ENCODE measurements around the gene CCDC92. TPM values are rescaled to one million over a fixed set of nuclear protein-coding genes. Genes with fewer than 3 reads are reported as not detected.
A peak's percentile ranks its signal among the peaks of the same experiment; 100 is the strongest.

The CCDC92 gene
- total RNA-seq, 2 donors from 2014 or later: 19.7 to 25.1 TPM

DNA sequence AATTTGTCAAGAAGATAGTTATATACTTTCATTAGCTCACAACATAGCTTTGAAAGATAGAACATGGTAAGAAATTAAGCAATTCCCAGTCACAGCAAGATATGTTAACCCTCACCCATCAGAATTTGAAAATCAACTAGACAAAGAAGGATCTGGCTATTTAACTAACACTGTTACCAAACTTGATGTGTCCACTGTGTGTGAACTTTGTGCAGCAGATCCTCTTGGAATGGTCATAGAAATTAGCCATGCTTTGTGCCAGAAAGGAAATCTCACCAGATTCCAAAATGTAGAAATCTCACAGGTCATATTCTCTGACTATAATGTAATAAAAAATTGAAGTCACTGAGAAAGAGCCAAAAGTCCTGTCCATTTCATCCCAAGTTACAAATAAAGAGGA is 46.5 kb upstream of the CCDC92 start:
- DNase-seq: no peak
- peak; percentile 15 for ATAC-seq
- H3K4me1 ChIP-seq: no peaks in the 10 kb centered on the region
- no peaks in the 10 kb centered on the region for H3K27me3 ChIP-seq
- H3K9me3 ChIP-seq: no peaks in the 10 kb centered on the region
- no peak overlapping the region for H3K4me3 ChIP-seq
- no peak overlapping the region for H3K27ac ChIP-seq
- peaks cover 0 to 1% of the 10 kb centered on the region in 2 donors for H3K36me3 ChIP-seq (replicated peaks in 1 of 2; ENCODE audit: insufficient read depth in 1 of 2, low read depth in 2 of 2)
- TF ChIP-seq POLR2A (IDR thresholded peaks at IDR 0.05): no peak
- TF ChIP-seq, protein P1, sequence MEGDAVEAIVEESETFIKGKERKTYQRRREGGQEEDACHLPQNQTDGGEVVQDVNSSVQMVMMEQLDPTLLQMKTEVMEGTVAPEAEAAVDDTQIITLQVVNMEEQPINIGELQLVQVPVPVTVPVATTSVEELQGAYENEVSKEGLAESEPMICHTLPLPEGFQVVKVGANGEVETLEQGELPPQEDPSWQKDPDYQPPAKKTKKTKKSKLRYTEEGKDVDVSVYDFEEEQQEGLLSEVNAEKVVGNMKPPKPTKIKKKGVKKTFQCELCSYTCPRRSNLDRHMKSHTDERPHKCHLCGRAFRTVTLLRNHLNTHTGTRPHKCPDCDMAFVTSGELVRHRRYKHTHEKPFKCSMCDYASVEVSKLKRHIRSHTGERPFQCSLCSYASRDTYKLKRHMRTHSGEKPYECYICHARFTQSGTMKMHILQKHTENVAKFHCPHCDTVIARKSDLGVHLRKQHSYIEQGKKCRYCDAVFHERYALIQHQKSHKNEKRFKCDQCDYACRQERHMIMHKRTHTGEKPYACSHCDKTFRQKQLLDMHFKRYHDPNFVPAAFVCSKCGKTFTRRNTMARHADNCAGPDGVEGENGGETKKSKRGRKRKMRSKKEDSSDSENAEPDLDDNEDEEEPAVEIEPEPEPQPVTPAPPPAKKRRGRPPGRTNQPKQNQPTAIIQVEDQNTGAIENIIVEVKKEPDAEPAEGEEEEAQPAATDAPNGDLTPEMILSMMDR (IDR thresholded peaks at IDR 0.05): no peak
- intact Hi-C loops (cut with DNase I): no loop called here

DNA sequence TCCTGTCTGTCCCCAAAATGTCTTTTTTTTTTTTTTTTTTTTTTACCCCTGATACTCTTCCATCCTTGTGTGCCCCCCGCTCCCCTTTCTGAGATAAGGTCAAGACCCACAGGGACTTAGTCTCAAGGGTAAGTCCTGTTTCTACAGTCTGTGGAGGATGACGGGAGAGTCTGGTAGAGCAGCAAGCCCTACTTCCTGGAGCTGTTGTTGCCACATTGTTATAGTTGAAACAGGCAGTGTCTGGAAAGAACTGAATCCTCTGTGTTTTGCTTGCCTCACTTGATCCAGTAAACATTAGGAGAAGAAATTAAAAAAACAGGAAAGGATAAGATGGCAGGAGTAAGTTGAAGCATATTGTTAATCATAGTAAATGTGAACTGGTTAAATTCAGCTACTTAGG is 45.9 kb upstream of the CCDC92 start:
- intact Hi-C loops (cut with DNase I): no loop called here
- DNase-seq (no peak), ATAC-seq (no peak)
- H3K27me3 ChIP-seq: no peaks in the 10 kb centered on the region
- H3K36me3 ChIP-seq (replicated peaks in 1 of 2; ENCODE audit: insufficient read depth in 1 of 2, low read depth in 2 of 2): peaks cover 0 to 1% of the 10 kb centered on the region in 2 donors
- no peak overlapping the region for H3K27ac ChIP-seq
- H3K9me3 ChIP-seq: no peaks in the 10 kb centered on the region
- H3K4me1 ChIP-seq: no peaks in the 10 kb centered on the region
- H3K4me3 ChIP-seq: no peak overlapping the region
- WGBS, 2 donors: 73 to 92% methylated on average over 2 of the region's 2 CpGs
- no peak for TF ChIP-seq POLR2A (IDR thresholded peaks at IDR 0.05)
- TF ChIP-seq, protein P1 (IDR thresholded peaks at IDR 0.05): no peak

DNA sequence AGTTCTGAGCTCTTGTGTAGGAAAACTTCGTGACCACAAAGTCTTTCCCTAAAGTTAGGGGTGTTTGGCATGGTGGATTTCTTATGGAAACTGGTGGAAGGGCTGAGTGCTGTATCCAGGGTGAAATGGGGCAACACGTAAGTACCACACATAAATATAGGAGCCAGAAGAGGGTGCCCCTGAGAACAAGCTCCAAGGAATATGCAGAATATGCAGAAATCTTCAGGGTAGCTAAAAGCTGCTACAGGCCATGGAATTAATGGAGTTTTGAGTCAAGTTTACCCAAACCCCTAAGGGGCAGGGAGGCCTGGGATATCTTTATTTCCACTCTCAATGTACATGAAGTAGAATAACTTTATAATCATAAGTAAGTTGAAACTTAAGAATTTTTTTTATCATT is 44.4 kb upstream of the CCDC92 start:
- no peak for TF ChIP-seq POLR2A (IDR thresholded peaks at IDR 0.05)
- TF ChIP-seq, protein P1 (IDR thresholded peaks at IDR 0.05): no peak
- Histone ChIP-seq H3K27ac (no peak overlapping the region), H3K27me3 (no peaks in the 10 kb centered on the region), H3K4me1 (no peaks in the 10 kb centered on the region), H3K4me3 (no peak overlapping the region), H3K9me3 (no peaks in the 10 kb centered on the region), H3K36me3 (replicated peaks in 1 of 2; ENCODE audit: insufficient read depth in 1 of 2, low read depth in 2 of 2) (peaks cover 0 to 7% of the 10 kb centered on the region in 2 donors)
- 93 to 94% methylated on average over 2 of the region's 2 CpGs for WGBS, 2 donors
- no peak for DNase-seq
- intact Hi-C loops (cut with DNase I): no loop called here
- no peak for ATAC-seq

DNA sequence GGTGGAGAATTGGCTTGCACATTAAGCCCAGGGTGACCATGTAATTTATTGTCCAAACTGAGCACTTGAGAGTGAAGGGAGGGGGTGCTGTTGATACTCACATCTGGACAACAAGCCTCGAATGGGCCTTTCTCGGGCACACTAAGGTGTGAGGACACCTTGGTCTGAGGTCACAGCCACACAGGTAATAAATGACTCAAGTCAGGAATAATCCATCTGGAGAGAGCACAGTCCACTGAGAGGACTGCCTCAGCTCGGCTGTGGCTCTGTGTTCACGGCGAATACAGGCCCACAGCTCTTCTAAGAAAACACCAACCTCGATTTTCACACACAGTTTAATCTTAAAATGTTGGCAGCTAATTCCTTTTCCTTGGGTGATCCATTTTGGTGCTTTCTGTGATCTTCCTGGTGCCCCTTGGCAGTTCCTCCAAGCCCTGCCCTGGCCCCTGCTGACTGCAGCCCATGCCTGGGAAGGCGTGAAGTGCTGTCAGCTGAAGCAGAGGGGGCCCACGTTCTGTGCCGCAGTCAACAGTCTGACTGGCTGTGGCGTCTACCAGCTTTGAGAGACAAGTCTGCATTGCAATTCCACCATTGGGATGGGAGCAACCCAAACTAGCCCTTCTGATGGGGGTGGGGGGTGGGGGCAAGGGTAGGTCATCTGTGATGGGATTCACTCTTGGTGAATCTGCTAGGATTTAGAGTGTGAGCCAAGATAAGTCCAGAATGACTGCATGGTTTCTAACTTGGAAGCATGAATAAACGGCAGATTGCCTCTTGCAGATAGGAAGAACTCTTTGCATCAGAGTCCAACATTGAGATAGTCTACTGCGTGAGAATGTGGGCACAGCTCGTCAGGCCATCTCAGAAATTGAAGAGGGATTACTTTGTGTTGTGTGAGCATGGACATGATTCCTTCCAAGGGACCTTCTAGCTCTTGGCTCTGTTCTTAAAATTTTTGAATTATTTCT is 43.1 kb upstream of the CCDC92 start:
- intact Hi-C loops (cut with DNase I): no loop called here
- DNase-seq (no peak), ATAC-seq (no peak)
- no peaks in the 10 kb centered on the region for H3K9me3 ChIP-seq
- peaks cover 0 to 7% of the 10 kb centered on the region in 2 donors for H3K36me3 ChIP-seq (replicated peaks in 1 of 2; ENCODE audit: insufficient read depth in 1 of 2, low read depth in 2 of 2)
- H3K27ac ChIP-seq: no peak overlapping the region
- H3K4me3 ChIP-seq: no peak overlapping the region
- peaks cover 10% of the 10 kb centered on the region for H3K4me1 ChIP-seq
- no peaks in the 10 kb centered on the region for H3K27me3 ChIP-seq
- 83 to 89% methylated on average over 9 to 13 of the region's 13 CpGs for WGBS, 2 donors
- no peak for TF ChIP-seq POLR2A (IDR thresholded peaks at IDR 0.05)
- TF ChIP-seq, protein P1 (IDR thresholded peaks at IDR 0.05): no peak

Data from body of pancreas (tissue), 4 donors.